Activated CD4-positive, alpha-beta T cell treated with anti-CD3 and anti-CD28 coated beads, Interleukin-10, Interleukin-2, amounts not matched to agents 100 ng/mL and 50 ng/mL, durations not matched to agents 16 hours and 8 hours (primary cell): Measurements from ENCODE around the gene SLAIN1.
A peak's percentile ranks its signal among the peaks of the same experiment; 100 is the strongest.

Experiments
- DNase-seq: peaks from one replicate; pipeline ENCODE4 v3.0.0-alpha.2; 2020

The SLAIN1 gene

DNA sequence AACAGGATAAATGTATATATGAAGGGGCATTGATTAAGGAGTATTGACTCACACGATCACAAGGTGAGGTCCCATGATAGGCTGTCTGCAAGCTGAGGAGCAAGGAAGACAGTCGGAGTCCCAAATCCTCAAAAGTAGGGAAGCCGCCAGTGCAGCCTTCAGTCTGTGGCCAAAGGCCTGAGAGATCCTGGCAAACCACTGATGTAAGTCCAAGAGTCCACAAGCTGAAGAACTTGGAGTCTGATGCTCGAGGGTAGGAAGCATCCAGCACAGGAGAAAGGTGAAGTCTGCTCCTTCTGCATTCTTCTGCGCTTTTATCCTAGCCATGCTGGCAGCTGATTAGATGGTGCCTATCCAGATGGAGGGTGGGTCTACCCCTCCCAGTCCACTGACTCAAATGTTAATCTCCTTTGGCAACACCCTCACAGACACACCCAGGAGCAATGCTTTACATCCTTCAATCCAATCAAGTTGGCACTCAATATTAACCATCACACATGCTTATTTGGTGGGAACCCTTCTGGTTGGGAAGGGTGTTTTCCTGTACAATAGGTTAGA lies 55.1 kb downstream of the SLAIN1 start:
- no peak for DNase-seq

DNA sequence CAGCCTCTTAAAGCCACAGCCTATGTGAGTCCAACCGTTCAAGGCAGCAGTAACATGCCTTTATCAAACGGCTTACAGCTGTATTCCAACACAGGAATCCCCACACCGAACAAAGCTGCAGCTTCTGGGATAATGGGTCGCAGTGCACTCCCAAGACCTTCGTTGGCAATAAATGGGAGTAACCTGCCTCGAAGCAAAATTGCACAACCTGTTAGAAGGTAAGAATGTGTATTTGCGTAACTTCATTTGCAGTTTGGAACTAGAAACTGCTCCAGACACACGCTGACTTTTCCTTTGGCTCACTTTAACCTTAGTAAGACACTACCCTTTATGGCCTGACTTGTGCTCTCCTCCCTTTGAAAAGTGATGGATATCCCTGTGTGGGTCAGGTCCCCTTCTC lies 63.4 kb downstream of the SLAIN1 start:
- no peak for DNase-seq

GRCh38 chr13:77767413-77767812 lies 69.9 kb downstream of the SLAIN1 start:
- no peak for DNase-seq

DNA sequence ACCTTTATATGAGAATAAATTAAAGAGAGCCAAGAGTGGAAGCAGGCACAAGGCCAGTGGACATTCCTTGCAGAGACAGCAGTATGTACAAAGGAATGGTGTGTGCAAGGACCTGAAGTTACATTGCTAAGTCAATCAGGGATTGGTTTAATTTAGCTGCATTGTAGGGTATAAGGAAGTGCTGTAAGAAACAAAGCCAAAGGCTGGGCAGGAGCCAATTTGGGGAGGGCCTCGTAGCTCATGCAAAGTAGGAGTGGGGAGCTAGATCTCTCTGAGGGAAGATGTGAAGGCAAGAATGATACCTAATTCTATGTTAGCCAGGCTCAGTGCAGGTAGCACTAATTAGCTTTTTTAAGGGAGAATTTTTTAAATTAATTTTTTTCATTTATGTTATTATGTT lies 76.7 kb downstream of the SLAIN1 start:
- DNase-seq = no peak

GRCh38 chr13:77776704-77777103 lies 79.2 kb downstream of the SLAIN1 start:
- no peak for DNase-seq

DNA sequence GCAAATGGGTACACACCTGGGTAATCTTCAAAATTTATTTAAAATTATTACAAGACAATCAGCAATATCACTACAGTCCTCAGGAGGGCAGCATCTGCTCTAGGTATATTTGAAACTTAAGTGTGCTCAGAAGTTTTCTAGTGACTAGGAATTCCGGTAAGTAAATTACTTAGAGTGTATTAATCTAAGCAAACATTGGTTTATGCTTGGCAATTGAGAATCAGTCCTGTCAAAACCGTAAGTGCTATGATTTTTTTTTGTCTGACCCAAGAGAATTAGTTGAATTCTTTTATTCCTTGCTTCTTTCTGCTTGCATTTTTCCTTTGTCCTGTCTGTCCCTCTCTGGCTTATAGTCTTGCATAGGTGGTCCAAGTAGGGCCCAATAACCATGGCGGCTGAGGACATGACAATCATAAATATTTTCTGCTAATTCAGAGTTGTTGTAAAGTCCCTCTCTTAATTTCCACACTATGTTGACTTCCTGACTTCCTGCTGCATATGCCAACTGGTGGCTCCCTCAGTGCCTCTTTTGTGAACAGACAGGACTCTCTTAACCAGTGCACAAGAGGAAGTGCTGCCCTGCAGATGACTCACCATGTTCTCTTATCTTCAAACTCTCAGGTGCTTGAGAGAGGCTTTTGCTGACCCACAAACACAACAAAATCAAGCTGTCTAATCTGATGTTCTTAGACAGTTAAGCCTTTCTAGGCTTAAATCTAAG lies 82.2 kb downstream of the SLAIN1 start:
- DNase-seq = peak; percentile 51

GRCh38 chr13:77781808-77782207 lies 84.3 kb downstream of the SLAIN1 start:
- no peak for DNase-seq

DNA sequence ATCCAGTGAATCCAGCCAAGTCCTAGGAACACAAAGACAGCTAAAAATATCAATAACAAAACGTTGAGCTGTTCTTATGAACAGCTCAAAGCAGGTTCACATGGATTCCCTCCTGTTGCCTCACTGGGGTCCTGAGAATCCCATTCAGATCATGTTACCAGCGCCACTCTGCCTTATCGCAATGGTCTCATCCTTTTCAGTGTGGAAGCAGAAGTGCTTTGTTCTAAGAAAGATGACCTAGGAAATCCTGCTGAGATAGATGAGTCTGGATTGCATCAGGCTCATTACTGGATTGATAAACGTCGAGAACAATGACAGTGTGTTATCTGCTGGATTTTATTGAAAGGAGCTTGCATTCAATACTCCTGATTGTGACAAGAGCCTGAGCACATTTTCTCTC lies 87.0 kb downstream of the SLAIN1 start:
- DNase-seq = no peak

- DNase-seq = no peak
These were observed 89.3 kb downstream of the SLAIN1 start for GRCh38 chr13:77786695-77787287.

GRCh38 chr13:77789376-77789775 lies 91.9 kb downstream of the SLAIN1 start:
- no peak for DNase-seq

DNA sequence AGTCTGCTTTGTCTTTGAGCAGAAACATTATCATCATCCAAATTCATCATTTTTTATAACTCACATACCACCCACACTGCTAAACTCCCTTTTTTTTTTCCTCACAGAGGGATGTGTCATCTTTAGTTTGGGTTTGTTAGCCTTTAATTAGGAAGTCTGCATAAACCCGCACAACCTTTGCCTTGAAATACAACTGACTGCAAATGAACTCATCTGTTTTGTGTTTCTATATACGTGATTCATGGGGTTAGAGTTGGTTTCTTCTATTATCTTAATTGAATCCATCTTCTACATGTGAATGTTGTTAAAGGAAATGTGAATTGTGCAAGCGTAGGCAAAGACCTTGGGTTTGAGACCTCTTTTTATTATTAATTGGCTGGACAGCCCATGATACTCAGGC lies 102.7 kb downstream of the SLAIN1 start:
- no peak for DNase-seq

DNA sequence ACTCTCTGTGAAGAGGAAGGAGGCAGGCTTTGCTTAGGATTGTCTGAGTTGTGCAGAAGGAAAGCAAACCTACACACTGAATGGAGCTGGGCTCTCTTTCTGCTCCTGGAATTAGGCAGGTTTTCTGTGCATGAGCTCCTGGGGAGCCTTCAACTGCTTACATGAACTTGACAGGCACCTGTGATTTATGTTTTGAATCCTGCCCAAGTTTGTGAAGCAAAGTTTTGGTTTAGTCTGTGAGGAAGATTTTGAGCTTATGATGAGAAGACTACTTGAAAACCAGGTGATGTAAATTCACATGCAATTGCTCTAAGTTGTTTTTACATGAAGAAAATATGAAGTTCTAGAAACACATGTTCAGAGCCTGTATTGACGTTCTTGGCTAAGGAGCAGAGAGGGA lies 109.0 kb downstream of the SLAIN1 start:
- DNase-seq = no peak

DNA sequence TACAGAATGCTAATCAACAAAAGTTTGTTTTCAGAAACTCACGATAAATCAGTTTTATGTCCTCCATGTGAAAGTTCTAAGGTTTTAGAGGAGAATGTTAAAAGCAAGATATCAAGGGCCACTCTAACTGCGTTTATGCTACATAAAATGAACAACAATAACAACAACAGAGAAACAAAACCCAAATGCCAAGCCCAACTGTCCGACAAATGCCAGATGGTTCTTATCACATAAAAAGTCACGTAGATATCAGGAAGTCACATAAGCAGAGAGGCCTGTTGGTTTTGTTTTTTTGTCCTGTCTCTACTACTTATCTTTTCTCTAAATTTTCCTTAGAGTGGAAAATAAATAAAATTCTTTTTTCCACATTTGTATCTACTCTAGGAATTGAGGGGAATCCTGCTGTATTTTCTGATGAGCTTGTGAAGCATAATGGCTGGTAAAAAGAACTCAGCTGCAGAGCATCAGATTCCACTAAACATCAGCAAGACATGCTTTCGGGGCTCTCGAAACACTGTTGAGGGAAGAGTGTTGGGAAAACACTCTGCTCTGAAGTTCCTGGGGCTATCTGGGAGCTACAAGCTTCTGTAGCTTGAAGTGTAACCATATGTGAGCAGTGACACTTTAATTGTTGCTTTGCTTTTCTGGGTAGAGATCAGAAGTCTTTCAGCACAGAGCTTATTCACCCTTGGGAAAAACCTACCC lies 110.1 kb downstream of the SLAIN1 start:
- no peak for DNase-seq

- peak; percentile 31 for DNase-seq
These were observed 112.9 kb downstream of the SLAIN1 start for GRCh38 chr13:77810430-77810829.

DNA sequence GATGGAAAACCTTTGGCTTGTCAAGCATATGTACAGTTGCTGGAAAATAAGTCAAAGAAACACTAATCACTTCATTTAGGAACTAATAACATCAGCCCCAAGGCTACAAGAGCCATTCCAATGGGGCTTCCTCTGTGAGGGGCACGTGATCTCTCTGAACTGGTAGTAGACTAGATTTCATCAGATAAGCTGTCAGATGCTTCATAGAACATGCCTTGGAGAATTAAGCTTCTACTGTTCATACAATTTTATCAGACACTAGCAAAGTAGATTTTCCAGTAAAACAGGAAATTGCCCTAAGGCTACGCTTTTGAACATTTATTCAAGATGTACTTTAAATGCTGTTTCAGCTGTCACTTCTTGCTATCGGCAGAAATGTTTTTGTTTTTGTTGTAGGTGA lies 113.4 kb downstream of the SLAIN1 start:
- DNase-seq = no peak

- no peak for DNase-seq
These were observed 113.9 kb downstream of the SLAIN1 start for GRCh38 chr13:77811381-77811780.

- no peak for DNase-seq
These were observed 114.5 kb downstream of the SLAIN1 start for GRCh38 chr13:77811981-77812380.
